Right atrium auricular region (tissue), 2 donors: ENCODE data around the gene LPAR5. TPM values are rescaled to one million over a fixed set of nuclear protein-coding genes. Genes with fewer than 3 reads are reported as not detected.

Experiments used
- DNase-seq: peaks from one replicate; pipeline ENCODE4 v3.0.0-alpha.2; 2019; ENCODE audit warnings: low spot score
- H3K27ac ChIP-seq, 2 donors: fragments of 200-600 bp; sonication (generic); 1 replicate in 1 of 2; 2 replicates in 1 of 2; pipeline ENCODE4 v1.5.1; 2016 to 2019
- H3K27me3 ChIP-seq, 2 donors: fragments of 200-600 bp; sonication (generic); one replicate each; pipeline versions ENCODE4 v1.5.1 to v1.6.0; 2017 to 2019
- H3K36me3 ChIP-seq: fragments of 200-600 bp; sonication (generic); one replicate; pipeline ENCODE4 v1.5.1; 2016
- H3K4me1 ChIP-seq, 2 donors: fragments of 200-600 bp; sonication (generic); one replicate each; pipeline versions ENCODE4 v1.5.1 to v1.6.0; 2017 to 2019
- H3K4me3 ChIP-seq, 2 donors: fragments of 200-600 bp; sonication (generic); 1 replicate in 1 of 2; 2 replicates in 1 of 2; pipeline ENCODE4 v1.5.1; 2017 to 2019; ENCODE audit warnings: mild to moderate bottlenecking in 1 of 2, moderate library complexity in 1 of 2
- H3K9me3 ChIP-seq, 2 donors: fragments of 200-600 bp; sonication (generic); one replicate each; pipeline ENCODE4 v1.5.1; 2019
- total RNA-seq, 2 donors: library from RNA; depleted of rRNA; stranded (reverse); fragments of >200 nt; gene quantifications; one replicate each; pipeline ENCODE4 v1.1.0, GENCODE V29; 2016
- TF ChIP-seq, protein P1 (sequence below), 2 donors: fragments of 200-600 bp; sonication (generic); IDR thresholded peaks; one replicate each; pipeline ENCODE4 v1.5.1; 2019; ENCODE audit warnings: antibody characterized with exemption in 2 of 2

LPAR5 gene
- total RNA-seq, 2 donors from 2014 or later: 1.6 to 3.7 TPM

DNA sequence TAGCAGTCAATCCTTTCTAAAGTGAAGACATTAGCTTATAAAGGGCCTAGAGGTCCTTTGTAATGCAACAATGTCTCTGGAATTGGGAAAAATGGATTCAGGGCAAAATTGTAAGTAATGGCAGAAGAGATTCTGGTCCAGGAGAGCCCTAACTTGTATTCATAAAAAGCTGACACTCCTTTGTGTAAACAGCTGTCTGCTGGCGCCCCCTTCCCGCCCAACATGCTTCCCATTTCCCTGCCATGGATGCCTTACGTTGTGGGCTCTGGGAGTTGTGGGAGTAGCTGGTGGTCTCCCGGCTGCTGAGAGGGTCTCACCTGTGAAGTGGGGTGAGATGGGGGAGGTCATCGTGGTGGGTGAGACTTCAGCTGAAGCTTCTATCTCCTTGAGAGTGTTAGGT is 9.1 kb upstream of the LPAR5 start:
- Histone ChIP-seq H3K27ac (peak overlapping the region in 1 of 2 donors; percentile 29), H3K9me3 (no peaks in the 10 kb centered on the region), H3K27me3 (no peaks in the 10 kb centered on the region), H3K4me3 (no peak overlapping the region), H3K4me1 (peaks cover 0 to 12% of the 10 kb centered on the region in 2 donors), H3K36me3 (peaks cover 2% of the 10 kb centered on the region)
- TF ChIP-seq, protein P1, sequence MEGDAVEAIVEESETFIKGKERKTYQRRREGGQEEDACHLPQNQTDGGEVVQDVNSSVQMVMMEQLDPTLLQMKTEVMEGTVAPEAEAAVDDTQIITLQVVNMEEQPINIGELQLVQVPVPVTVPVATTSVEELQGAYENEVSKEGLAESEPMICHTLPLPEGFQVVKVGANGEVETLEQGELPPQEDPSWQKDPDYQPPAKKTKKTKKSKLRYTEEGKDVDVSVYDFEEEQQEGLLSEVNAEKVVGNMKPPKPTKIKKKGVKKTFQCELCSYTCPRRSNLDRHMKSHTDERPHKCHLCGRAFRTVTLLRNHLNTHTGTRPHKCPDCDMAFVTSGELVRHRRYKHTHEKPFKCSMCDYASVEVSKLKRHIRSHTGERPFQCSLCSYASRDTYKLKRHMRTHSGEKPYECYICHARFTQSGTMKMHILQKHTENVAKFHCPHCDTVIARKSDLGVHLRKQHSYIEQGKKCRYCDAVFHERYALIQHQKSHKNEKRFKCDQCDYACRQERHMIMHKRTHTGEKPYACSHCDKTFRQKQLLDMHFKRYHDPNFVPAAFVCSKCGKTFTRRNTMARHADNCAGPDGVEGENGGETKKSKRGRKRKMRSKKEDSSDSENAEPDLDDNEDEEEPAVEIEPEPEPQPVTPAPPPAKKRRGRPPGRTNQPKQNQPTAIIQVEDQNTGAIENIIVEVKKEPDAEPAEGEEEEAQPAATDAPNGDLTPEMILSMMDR (IDR thresholded peaks at IDR 0.05): peak in 1 of 2 donors; percentile 55
- DNase-seq: no peak

DNA sequence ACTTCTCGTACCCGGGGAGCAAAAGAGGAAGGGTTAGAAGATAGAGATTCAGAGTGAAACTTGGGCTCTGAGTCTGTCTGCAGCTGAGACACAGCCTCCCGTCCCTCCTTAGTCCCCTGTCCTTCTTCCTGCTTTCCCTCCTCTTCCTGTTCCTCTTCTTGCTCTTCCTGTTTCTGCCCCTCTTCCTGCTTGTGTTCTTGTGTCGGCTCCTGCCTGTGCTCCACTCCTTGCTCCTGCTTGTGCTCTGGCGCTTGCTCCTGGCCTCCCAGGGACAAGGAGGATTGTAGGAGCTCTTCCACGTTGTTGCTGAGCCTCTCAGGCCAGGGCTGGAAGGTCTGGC is 8.5 kb upstream of the LPAR5 start:
- H3K27ac ChIP-seq: peak overlapping the region in 1 of 2 donors; percentile 29
- H3K4me1 ChIP-seq: peaks cover 0 to 12% of the 10 kb centered on the region in 2 donors

DNA sequence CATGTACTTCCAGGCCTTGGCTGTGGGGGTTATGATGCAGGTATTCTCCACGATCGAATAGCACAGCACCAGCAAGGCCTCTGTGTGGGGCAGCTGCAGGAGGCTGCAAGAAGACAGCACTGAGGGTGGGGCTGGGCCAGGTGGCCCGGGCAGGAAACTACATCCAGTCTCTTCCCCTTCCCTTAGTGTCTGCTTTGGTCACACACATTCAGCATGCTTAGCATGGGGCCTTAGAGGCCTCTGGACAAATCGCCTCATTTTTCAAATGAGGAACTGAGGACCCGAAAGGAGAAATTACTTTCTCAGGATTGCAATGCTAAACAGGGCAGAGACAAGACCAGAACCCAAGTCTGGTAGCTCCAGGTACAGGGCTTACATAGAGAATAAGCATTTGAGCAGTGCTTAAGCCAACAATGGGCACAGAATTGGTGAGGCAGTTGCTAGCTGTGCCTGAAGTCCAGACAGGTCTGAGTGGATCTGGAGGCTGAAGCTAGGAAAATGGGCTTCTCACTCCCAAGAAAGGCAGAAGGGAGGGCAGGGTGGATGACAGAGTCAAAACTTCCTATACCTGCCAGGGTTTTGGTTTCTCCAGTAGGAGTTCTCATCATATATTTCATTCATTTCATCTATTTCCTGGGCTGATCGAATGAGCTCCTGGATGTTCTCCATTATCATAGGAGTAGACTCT is 8.0 kb upstream of the LPAR5 start:
- Histone ChIP-seq H3K36me3 (no peaks in the 10 kb centered on the region), H3K4me3 (no peak overlapping the region), H3K9me3 (no peaks in the 10 kb centered on the region), H3K4me1 (peaks cover 0 to 12% of the 10 kb centered on the region in 2 donors), H3K27me3 (no peaks in the 10 kb centered on the region), H3K27ac (no peak overlapping the region)
- no peak for DNase-seq
- TF ChIP-seq, protein P1 (IDR thresholded peaks at IDR 0.05): no peak

More for the DNA sequence above, 8.5 kb upstream of the LPAR5 start:
- TF ChIP-seq, protein P1 (IDR thresholded peaks at IDR 0.05): no peak
- Histone ChIP-seq H3K27me3 (no peaks in the 10 kb centered on the region), H3K36me3 (no peaks in the 10 kb centered on the region), H3K9me3 (no peaks in the 10 kb centered on the region), H3K4me3 (no peak overlapping the region)
- DNase-seq: no peak

DNA sequence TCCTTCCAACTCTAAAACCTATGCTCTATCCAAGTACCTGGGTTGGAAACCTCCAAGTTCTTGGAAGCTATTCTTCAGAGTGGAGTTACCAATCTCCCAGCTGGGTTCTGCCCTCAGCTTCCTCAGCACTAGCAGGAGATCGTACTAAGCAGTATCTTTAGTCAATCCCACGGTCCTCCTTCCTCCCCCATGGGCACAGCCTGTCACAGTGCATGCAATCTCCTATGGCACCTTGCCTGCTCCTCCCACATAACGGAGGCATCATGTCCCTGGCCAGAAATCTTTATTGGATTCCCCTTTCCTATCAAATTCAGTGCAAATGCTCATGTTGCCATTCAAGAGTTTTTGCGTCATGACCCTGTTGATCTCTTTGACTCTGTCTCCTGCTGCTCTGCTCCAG is 5.4 kb upstream of the LPAR5 start:
- Histone ChIP-seq H3K36me3 (no peaks in the 10 kb centered on the region), H3K4me1 (no peaks in the 10 kb centered on the region), H3K9me3 (no peaks in the 10 kb centered on the region), H3K27ac (no peak overlapping the region), H3K27me3 (no peaks in the 10 kb centered on the region), H3K4me3 (no peak overlapping the region)
- no peak for DNase-seq
- TF ChIP-seq, protein P1 (IDR thresholded peaks at IDR 0.05): no peak

DNA sequence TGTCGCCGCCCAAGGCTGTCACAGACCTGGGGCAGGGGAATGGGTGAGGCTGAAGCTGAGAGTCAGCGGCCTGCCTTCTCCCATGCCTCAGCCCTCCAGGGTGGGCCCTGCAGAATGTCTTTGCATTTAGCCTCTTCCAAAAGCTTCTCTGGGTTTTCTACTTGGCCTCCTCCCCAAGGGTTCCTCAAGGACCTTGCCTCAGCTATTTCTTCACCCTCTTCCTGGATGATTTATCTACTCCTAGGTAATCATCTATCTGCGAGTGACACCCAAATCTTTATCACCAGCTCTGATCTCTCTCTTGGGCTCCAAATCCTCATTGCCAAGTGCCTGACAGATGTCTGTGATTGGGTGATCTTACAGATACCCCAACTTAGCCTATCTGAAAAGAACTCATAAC is 4.7 kb upstream of the LPAR5 start:
- TF ChIP-seq, protein P1 (IDR thresholded peaks at IDR 0.05): no peak
- H3K36me3 ChIP-seq: no peaks in the 10 kb centered on the region
- no peak overlapping the region for H3K27ac ChIP-seq
- H3K9me3 ChIP-seq: no peaks in the 10 kb centered on the region
- no peaks in the 10 kb centered on the region for H3K27me3 ChIP-seq
- DNase-seq: no peak
- H3K4me1 ChIP-seq: no peaks in the 10 kb centered on the region
- no peak overlapping the region for H3K4me3 ChIP-seq
